ENCODE measurements around the gene PAX1. TPM values are rescaled to one million over a fixed set of nuclear protein-coding genes. Genes with fewer than 3 reads are reported as not detected.

The PAX1 gene
- total and polyA plus RNA-seq, 9 of the 15 experiments (the other 6 are each of a cell fraction or from before 2014, with no cell fraction given) = not detected

GRCh38 chr20:21767739-21768223, 62.3 kb downstream of the PAX1 start:
- Histone ChIP-seq H3K4me3 (no peak overlapping the region), H2AFZ (ENCODE audit: low read depth, low read length) (no peak overlapping the region), H3K27ac (ENCODE audit: extremely low read depth, low read depth, low read length) (no peak overlapping the region), H3K9me3 (replicated peaks; ENCODE audit: control insufficient read depth, insufficient read depth, low read depth, low read length) (no peaks in the 10 kb centered on the region), H3K4me1 (replicated peaks in 1 of 2; ENCODE audit: control insufficient read depth in 2 of 2, insufficient read depth in 2 of 2, low read length in 2 of 2) (peaks cover 0 to 6% of the 10 kb centered on the region in 2 experiments; a peak in 1 of 5 replicates), H3K27me3 (ENCODE audit: control insufficient read depth in 2 of 2, insufficient read depth in 2 of 2, low read length in 2 of 2) (no peaks in the 10 kb centered on the region), H3K9me1 (ENCODE audit: control insufficient read depth, insufficient read depth, low read length) (no peaks in the 10 kb centered on the region), H3K4me2 (ENCODE audit: insufficient read depth, low read length) (no peak overlapping the region), H4K20me1 (replicated peaks; ENCODE audit: control insufficient read depth, insufficient read depth, low read length) (no peaks in the 10 kb centered on the region), H3K36me3 (ENCODE audit: control insufficient read depth, insufficient read depth, low read length) (no peaks in the 10 kb centered on the region), H3K79me2 (ENCODE audit: control insufficient read depth, insufficient read depth, low read length) (no peaks in the 10 kb centered on the region), H3K9ac (ENCODE audit: insufficient read depth in 1 of 2, low read depth in 2 of 2, low read length in 2 of 2) (no peak overlapping the region)
- no TSS peak for BruUV-seq (replicated peaks)
- FAIRE-seq (no peak), DNase-seq (ENCODE audit: extremely low read depth in 1 of 4, low spot score in 3 of 4) (peak; percentile 10 to 32 (median 22)), ATAC-seq (peak; percentile 90)
- ChIA-PET POLR2A (interaction anchor here (0.5 to 0.7 kb wide), 2 partner anchors 483 to 583 kb away, joined by 3 to 4 read pairs; no protein-coding TSS in a partner anchor), CTCF (ENCODE audit: low intra/inter-chr PET ratio) (interaction anchor here (1.4 kb wide), 1 partner anchor 127 kb away, joined by 5 read pairs; no protein-coding TSS in a partner anchor)
- in situ Hi-C loops (cut with MboI) = no loop called here
- intact Hi-C loops (cut with micrococcal nuclease) = no loop called here
- WGBS (ENCODE audit: insufficient coverage, low coverage, missing lambda C conversion rate) = under 1% methylated on average over 15 of the region's 22 CpGs
- TF ChIP-seq AFF4 (CRISPR knock-in tag; IDR thresholded peaks at IDR 0.05) (no peak), NRF1 (conservative IDR thresholded peaks at IDR 0.05 in 1 of 2, IDR thresholded peaks at IDR 0.05 in 1 of 2) (peak; percentile 77 to 82), GTF2B (IDR thresholded peaks at IDR 0.05; ENCODE audit: extremely low read depth, insufficient read length) (no peak), ESRRB (CRISPR knock-in tag; IDR thresholded peaks at IDR 0.05; ENCODE audit: borderline replicate concordance) (no peak), SMC3 (conservative IDR thresholded peaks at IDR 0.05; ENCODE audit: insufficient read depth, low read depth, low read length) (0 out of 2 replicates have a peak, but pooled peaks have one; percentile 12), KDM1A (IDR thresholded peaks at IDR 0.05) (peak; percentile 53 to 82; a peak in 3 of 4 replicates), CBX1 (IDR thresholded peaks at IDR 0.05; ENCODE audit: low read depth) (no peak), CTCFL (IDR thresholded peaks at IDR 0.05; ENCODE audit: borderline replicate concordance, insufficient read depth, low read depth, low read length, poor library complexity, severe bottlenecking) (peak; percentile 64), SREBF2 (CRISPR knock-in tag; IDR thresholded peaks at IDR 0.05) (no peak), RCOR1 (IDR thresholded peaks at IDR 0.05; ENCODE audit: borderline replicate concordance in 1 of 2, low read depth in 2 of 2, low read length in 2 of 2) (peak in 1 of 2 experiments; percentile 66; a peak in 1 of 4 replicates), TEAD1 (CRISPR knock-in tag; IDR thresholded peaks at IDR 0.05) (peak in 1 of 2 experiments; percentile 97; a peak in 2 of 4 replicates), KDM4B (IDR thresholded peaks at IDR 0.05; ENCODE audit: borderline replicate concordance in 2 of 2, low read depth in 1 of 2) (no peak), POLR2H (tag; IDR thresholded peaks at IDR 0.05; ENCODE audit: low read depth) (no peak)
